GM18520 (cell line): Measurements from ENCODE around the gene STARD8.
"Not testable (repeated sequence)": the region's sequence is repeated elsewhere in the genome, so short reads cannot be mapped to it uniquely, and the experiment has no call there.

Experiments
- ATAC-seq: cut with Tn5 transposase; IDR thresholded peaks from one replicate; pipeline ENCODE4 v1.9.1; 2021; ENCODE audit not compliant: unreplicated experiment

The STARD8 gene, protein sequence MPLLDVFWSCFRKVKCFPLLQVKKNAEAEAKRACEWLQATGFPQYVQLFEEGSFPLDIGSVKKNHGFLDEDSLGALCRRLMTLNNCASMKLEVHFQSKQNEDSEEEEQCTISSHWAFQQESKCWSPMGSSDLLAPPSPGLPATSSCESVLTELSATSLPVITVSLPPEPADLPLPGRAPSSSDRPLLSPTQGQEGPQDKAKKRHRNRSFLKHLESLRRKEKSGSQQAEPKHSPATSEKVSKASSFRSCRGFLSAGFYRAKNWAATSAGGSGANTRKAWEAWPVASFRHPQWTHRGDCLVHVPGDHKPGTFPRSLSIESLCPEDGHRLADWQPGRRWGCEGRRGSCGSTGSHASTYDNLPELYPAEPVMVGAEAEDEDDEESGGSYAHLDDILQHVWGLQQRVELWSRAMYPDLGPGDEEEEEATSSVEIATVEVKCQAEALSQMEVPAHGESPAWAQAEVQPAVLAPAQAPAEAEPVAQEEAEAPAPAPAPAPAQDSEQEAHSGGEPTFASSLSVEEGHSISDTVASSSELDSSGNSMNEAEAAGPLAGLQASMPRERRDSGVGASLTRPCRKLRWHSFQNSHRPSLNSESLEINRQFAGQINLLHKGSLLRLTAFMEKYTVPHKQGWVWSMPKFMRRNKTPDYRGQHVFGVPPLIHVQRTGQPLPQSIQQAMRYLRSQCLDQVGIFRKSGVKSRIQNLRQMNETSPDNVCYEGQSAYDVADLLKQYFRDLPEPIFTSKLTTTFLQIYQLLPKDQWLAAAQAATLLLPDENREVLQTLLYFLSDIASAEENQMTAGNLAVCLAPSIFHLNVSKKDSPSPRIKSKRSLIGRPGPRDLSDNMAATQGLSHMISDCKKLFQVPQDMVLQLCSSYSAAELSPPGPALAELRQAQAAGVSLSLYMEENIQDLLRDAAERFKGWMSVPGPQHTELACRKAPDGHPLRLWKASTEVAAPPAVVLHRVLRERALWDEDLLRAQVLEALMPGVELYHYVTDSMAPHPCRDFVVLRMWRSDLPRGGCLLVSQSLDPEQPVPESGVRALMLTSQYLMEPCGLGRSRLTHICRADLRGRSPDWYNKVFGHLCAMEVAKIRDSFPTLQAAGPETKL

DNA sequence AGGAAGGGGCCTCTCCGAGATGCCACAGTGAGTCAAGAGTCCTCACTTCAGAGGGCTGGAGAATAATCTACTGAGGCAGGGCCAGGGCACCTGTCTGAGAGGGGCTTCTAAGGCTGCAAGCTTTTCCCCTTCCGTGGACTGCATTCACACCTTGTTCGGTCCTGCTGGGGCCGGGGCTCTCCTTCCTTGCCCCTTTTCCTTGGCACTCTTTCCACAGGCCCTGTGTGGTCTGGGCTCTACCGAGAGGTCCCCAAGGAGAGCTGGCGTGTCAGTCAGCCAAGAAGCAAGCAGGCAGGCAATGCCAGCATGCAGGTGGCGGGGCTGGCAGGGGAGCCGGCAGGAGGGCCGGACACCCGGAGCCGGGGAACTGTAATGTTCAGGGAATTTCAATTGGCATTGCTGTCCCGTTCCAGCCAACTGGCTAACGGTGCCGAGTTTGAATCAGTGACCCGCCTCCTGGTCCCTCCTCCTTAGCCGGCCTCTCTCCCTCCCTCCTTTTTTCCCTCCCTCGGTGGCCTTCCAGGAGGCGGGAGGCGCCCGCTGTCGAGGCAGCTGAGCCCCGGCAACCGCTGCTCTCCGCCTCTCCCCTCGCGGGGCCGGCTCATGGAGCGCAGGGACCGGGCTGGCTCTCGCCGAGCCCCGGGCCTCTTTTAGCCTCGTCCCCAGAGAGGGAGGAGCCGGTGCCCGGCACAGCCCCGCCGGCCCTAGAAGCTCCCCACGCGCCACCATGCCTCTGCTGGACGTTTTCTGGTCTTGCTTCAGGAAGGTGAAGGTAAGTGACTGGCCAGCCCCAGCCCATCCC is at the start of gene STARD8:
Gene STARD8, plus strand, starts transcription at position 511 of the 802 bp plus-strand sequence. Its CDS starts 217 bp downstream, at position 728.
- ATAC-seq = no peak

DNA sequence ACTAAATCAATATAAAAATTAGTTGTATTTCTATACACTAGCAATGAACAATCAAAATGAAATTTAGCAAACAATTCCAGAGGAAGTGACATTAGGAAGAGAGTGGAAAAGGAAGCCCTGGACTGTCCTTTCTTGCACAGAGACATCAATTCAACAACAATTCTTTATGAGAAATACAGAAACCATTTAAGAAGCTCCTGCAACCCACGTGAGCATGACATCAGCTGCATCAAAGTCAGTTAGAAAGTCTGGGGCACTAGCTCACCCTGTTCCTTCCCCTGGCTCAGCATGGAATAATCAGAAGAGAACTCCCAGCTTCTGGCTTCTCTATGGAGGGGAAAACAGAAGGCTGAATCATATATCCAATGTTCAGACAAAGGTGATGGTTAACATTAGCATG is 48.6 kb upstream of the STARD8 start:
- ATAC-seq = no peak

DNA sequence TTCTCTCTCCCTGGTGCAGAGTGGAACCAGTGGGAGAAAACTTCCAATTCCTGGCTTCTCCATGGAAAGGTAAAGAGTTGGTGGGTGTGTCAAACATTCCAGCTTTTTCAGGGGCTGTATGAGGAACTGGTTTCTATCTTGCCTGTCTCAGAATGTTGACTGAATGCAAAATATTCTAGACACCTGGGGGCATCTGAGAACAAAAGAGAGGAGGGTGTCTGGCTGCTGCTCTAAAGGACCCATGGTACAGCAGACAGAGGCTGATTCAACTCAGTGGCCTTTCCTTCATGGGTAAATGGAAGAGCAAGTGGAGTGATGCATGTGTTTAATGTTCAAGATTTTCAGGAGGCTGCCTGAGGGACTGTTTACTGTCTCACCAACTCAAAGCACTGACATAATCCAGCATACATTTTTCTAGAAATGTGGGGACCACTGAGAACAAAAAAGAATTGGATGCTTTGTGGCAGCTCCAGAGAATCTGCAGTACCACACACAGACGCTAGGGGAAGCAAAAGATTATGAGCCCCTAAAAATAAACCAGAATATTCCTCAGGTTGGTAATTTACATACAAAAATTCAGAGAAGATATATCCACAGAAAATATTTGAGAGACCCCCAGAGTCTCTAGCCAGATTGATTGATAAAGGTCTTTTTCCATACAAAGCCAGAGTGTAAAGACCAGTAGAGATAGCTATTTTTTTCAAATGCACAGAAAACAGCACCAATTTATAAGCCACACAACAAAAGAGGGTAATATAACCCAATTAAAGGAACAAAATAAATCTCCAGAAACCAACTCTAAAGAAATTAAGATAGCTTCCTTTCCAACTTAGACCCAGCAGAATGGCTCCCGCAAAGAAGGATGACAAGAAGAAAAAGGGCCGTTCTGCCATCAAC is 48.0 kb upstream of the STARD8 start:
- ATAC-seq = no peak

DNA sequence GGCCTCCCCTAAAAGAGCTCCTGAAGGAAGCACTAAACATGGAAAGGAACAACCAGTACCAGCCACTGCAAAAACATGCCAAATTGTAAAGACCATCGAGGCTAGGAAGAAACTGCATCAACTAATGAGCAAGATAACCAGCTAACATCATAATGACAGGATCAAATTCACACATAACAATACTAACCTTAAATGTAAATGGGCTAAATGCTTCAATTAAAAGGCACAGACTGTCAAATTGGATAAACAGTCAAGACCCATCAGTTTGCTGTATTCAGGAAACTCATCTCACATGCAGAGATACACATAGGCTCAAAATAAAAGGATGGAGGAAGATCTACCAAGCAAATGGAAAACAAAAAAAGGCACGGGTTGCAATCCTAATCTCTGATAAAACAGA is 43.2 kb upstream of the STARD8 start:
- ATAC-seq = not testable (repeated sequence)

DNA sequence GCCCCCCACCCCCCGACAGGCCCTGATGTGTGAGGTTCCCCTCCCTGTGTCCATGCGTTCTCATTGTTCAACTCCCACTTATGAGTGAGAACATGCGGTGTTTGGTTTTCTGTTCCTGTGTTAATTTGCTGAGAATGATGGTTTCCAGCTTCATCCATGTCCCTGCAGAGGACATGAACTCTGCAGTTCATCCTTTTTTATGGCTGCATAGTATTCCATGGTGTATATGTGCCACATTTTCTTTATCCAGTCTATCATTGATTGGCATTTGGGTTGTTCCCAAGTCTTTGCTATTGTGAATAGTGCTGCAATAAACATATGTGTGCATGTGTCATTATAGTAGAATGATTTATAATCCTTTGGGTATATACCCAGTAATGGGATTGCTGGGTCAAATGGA is 32.7 kb upstream of the STARD8 start:
- ATAC-seq = not testable (repeated sequence)

DNA sequence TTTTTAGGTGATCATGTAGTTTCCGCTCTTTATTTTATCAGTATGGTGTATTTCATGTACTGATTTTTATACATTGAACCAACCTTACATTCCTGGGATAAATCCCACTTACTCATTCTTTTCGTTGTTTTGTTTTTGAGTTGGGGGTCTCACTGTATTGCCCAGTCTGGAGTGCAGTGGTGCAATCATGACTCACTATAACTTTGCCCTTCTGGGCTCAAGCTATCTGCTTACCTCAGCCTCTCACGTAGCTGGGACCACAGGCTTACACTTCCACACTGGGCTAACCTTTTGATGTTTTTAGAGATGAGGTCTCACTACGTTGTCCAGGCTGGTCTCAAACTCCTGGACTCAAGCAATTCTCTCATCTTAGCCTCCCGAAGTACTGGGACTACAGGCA is 19.5 kb upstream of the STARD8 start:
- no peak for ATAC-seq

DNA sequence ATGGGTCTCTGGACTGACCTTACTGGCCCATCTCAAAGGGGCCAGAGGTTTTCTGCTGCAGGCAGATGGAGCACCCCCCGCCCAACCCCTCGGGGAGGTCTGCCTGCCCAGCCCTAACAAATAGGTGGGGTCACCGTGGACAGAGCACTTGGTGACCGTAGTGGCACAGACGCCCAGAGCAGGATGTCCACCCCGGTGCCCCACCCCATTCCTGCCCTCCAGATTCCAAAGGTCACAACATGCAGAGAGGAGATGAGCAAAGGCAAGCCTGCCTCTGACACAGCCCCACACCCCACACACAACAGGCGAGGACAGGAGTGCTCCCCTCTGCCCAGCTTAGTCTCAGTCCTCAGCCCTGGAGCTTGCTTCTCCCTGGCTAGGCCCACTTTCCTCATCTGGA is 17.5 kb upstream of the STARD8 start:
- not testable (repeated sequence) for ATAC-seq

DNA sequence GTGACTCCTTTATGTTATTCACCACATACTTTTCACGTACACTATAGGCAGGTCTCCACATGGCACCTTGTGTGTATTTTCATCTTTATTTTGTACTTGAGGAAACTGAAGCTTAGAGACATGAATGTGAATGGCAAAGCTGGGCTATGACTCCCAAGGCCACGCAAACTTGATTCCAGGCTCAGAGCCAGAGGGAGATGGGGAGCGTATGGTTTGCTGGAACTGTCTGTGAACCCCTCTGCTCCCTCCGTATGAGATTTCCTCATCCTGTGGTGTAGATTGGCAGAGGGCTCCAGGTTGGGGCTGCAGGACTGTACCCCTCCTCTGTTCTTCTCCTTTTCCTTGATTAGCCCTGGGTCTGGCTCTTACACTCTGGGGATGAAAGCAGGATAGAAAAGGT is 16.1 kb upstream of the STARD8 start:
- no peak for ATAC-seq

DNA sequence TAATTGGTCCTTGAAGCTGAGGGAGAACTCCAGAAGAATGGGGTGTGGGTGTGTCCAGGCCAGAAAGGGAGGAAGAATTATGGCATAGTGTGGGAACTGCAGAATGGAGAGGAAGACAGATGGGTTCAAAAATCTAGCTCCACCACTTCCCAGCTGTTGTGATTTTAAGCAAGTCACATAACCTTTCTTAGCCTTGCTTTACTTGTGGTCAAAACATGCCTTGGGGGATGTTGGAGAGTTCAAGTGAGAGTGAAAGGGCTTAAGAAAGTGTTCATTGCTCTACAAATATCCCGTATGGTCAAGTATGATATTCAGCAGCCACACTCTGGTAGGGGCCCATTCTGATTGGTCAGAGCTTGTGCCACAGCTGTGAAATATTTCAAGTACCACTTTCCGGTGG is 15.0 kb upstream of the STARD8 start:
- no peak for ATAC-seq

DNA sequence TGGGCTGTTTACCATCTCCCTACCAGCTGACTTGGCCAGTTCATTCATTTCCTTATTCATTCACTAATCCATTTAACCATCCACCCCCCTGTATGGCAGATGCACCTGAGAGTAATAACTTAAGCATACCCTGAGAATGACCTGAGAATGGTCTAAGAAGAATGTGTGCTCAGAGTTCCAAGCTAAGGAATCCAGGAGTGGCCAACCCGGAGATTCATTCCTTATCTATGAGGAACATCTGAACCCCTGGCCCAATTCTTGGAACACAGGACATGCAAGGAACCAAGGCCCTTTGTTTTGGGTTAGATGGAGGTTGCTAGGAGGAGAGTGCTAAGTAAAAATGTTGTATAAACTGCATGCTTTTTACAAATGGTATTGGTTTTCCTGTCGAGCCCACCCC is 13.5 kb upstream of the STARD8 start:
- no peak for ATAC-seq

DNA sequence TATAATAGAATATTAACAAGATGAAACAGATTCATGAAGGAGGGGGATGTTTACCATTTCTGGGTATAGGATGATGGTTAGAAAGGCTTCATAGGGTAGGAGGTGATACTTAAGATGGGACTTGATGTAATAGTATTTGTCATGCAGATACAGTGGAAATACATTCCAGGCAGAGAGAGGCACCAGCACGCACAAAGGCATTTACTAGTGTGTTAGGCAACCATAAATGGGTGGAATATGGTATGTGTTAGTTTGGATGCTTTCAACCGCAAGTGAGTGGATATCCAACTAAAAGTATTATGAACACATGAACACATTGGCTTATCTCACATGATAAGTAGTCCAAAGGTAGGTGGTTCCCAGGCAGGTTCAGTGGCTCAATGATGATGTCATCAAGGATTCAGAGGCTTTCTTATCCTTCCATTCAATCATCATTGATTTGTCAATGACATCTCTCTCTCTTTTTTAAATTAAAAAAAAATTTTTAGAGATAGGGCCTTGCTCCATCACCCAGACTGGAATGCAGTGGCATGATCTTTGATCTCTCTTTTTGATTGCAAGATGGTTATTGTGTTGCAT is 12.7 kb upstream of the STARD8 start:
- ATAC-seq = no peak

DNA sequence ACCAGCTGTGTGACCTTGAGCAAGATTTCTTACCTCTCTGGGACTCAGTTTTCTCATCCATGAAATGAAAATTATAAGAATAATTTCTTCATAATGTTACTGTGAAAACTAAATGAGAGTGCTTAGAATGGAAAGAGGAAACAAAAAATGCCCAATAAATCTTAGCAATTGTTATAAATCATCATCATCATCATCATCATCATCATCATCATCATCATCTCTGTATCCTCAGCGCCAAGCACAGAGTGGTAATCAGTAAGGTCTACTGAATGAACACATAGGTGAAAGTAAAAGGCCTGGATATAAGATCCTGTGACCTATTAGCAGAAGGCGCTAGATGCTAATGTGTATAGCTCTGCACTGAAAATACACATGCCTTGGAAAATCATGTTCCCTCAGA is 6.8 kb upstream of the STARD8 start:
- ATAC-seq = no peak

DNA sequence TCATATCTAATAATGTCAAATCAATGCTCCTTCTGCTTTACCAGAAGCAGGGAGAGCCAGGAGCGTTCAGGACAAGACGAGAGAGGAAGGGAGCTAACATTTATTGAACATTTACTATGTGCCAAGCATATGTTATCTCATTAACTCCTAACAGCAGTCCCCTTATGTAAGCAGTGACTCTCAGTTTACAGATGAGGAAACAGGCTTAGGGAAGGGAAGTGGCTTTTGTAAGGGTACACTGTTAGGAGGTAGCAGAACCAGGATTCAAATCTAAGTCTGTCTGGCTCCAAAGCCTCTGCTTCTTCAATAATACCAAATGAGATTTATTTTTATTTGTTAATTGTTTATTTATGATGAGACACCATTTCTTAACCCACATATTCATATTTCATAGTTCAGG is 2.6 kb upstream of the STARD8 start:
- no peak for ATAC-seq

DNA sequence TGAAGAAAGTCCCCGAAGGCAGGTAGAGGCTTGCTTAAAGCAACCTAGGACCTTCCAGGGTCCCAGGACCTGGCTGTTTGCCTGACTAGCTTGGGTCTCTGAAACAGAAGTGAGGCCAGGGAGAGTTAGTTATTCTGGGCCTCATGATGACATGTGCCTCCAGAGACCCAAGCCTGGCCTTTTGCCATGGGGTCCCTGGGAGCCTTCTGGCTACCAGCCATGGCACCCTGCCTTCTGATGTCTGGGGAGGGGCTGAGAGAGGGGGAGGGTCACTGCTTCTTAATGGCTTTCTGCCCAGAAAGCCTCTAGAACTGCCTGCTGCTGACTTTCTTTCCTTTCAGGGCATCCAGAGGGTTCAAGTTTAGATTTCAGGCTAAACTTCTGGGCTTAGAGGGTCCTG is 1.0 kb upstream of the STARD8 start:
- ATAC-seq = no peak

DNA sequence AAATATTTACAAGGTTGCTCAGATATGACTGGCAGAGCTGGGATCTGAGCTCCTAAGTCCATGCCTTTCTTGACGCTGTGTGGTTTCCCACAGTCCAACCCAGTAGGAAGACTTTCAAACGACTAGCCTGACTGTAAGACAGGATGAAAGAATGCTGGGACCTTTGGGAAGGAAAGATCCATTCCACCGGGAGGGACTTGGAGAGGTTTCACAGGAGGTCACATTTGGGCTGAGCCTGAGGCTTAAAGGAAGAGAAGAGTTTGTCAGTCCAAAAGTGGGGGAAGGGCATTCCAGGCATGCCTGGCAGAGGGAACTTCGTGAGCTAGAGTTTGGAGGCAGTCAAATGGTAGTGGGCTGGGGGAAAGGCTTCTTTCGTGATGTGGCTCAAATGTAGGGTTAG is 1.5 kb downstream of the STARD8 start:
- ATAC-seq = no peak

DNA sequence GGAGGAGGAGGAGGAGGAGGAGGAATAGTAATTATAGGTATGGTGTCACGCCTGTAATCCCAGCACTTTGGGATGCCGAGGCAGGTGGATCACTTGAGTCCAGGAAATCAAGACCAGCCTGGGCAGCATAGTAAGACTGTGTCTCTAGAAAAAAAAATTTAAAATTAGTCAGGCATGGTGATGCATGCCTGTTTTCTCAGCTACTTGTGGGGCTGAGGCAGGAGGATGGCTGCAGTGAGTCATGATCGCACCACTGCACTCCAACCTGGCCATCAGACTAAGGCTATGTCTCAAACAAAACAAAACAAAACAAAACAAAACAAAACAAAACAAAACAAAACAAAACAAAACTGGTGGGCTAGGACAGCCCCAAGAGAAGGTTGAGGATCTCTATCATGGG is 3.0 kb downstream of the STARD8 start:
- no peak for ATAC-seq

DNA sequence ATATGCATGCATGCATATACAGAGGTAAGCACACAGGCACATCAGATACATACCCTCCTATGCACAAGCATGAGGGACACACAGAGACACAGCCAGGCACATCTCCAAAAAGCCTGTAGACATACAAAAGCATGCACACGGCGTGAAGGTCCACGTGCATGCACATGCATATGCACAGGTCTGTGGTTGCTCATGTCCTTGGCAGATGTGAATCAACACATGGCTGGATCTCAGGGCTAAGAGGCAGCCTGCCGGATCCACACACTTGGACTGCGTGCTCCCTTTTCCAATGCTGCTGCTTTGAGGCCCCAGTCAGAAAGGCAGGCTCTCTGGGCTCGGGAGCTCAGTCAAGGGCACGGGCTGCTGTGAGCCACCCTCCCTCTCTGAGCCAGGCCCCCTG is 3.6 kb downstream of the STARD8 start:
- no peak for ATAC-seq

DNA sequence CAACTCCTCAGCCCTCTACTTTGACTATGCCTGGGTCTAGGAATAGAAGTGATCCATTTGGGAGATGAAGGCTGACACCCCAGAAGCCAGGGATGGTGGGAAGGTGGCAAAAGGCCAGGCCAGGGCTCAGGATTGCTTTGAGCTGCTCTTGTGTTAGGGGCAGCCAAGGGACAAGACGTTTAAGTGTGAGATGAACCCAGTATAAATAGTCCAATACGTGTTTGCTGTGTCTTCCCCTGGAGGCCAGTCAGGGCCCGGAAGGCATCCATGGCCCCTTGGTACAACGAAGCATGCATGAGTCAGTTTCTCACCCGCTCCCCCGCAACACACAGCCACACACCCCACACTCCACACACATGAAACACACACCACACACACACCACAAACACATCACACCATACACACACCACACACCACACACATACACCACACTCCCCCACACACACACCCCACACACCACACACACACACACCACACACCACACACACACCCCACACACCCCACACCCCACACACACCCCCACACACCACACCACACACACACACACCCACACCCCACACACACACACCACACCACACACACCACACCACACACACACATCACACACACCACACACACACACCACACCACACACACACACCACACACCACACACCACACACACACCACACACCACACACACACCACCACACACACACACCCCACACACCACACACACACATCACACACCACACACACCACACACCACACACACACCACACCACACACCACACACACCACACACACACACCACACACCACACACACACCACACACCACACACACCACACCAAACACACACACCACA is 5.1 kb downstream of the STARD8 start:
- no peak for ATAC-seq

DNA sequence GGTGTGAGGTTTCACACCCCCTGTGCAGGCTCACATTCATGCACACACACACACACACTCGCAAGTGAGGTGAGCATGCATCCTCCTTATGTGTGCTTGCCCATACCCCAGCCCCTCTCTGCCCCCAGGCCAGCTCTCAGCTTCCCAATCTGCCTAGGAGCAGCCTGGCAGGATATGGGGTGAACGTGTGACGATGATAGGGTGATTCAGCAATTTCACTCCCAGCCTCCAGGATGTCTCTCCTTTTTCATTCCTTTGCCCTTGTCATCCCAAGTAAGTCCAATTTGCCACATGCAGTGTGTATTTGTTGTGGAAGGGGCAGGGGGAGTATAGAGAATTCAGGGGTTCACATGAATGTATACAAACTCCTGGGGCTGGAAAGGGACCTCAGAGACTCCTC is 7.2 kb downstream of the STARD8 start:
- ATAC-seq = no peak
